ENCODE data around the gene LPP.

DNA sequence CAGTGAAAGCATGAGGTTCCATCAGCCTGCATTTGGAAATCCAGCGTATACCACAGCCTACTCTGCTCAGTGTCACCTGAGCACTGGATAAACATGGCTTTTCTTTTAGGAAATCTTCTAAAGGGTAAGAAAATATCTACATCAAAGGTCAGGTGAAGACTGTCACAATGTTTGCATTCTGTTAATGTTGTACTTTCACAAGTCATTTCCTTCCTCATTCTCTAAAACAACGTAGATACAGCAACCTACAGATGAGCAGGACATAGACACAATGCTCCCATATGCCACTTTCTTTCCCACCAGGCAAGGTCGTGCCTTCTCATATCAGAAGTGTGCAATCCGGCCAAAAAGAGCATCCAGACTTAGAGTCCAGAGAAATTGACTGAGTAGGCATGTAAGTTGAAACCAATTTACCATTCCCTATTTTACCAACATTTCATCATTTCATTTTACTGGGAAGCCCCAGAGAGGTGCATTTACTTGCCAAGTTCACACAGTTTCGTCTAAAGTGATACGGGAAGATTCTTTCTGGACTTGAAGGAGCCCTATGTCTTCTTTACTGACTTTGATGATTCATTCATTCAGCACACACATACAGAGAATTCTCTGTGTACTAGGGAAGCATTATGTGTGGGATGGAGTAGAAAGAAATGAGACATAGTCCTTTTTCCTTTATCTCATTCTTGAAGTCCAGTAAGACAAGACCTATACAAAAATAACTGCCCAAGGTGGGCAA lies 30.6 kb upstream of the LPP start:
- TF ChIP-seq CTCF (IDR thresholded peaks at IDR 0.05) (no peak), POLR2A (IDR thresholded peaks at IDR 0.05) (no peak)
